Transverse colon (tissue), 4 donors: ENCODE measurements around the gene PKIG. TPM values are rescaled to one million over a fixed set of nuclear protein-coding genes. Genes with fewer than 3 reads are reported as not detected.

Source experiments
- DNase-seq: peaks from one replicate; pipeline ENCODE4 v3.0.0-alpha.2; 2019
- H3K27ac ChIP-seq, 4 donors: fragments of 200-600 bp; sonication (generic); 2 replicates each; pipeline ENCODE4 v1.5.1; 2016 to 2018; ENCODE audit warnings: inconsistent platforms in 4 of 4
- H3K27me3 ChIP-seq: fragments of 200-600 bp; sonication (generic); 2 replicates; pipeline ENCODE4 v1.5.1; 2017; ENCODE audit warnings: inconsistent platforms
- H3K36me3 ChIP-seq, 4 donors: fragments of 200-600 bp; sonication (generic); 2 replicates each; pipeline ENCODE4 v1.5.1; 2017 to 2019; ENCODE audit warnings: inconsistent platforms in 4 of 4
- H3K4me1 ChIP-seq, 4 donors: fragments of 200-600 bp; sonication (generic); 2 replicates each; pipeline ENCODE4 v1.5.1; 2017 to 2020; ENCODE audit warnings: inconsistent platforms in 4 of 4
- H3K4me3 ChIP-seq, 4 donors: fragments of 200-600 bp; sonication (generic); 1 replicate in 1 of 4; 2 replicates in 3 of 4; pipeline versions ENCODE4 v1.5.1 to v1.6.1; 2017 to 2019; ENCODE audit warnings: inconsistent platforms in 4 of 4
- H3K9me3 ChIP-seq, 2 donors: fragments of 200-600 bp; sonication (generic); 2 replicates each; pipeline ENCODE4 v1.5.1; 2017 to 2019; ENCODE audit warnings: inconsistent platforms in 2 of 2
- EP300 ChIP-seq: sonication (generic); formaldehyde crosslinking; IDR thresholded peaks from one replicate; pipeline ENCODE4 v1.6.1; 2017; ENCODE audit warnings: antibody characterized with exemption, low read depth
- POLR2A ChIP-seq: fragments of 450-650 bp; IDR thresholded peaks from one replicate; pipeline ENCODE4 v1.6.1; 2016; ENCODE audit warnings: antibody characterized with exemption, mild to moderate bottlenecking, moderate library complexity
- POLR2AphosphoS5 ChIP-seq, 3 donors: sonication (generic); formaldehyde crosslinking; IDR thresholded peaks; one replicate each; pipeline ENCODE4 v1.6.1; 2016; ENCODE audit warnings: antibody characterized with exemption in 3 of 3
- WGBS, 2 donors: methylation state at CpG; one replicate each; pipeline ENCODE4 v1.1.5; 2018; ENCODE audit warnings: low coverage in 1 of 2; 5-methylcytosine and 5-hydroxymethylcytosine counted together
- in situ Hi-C, 4 donors: fragments of 200-750 bp; cut with MboI; loops; one replicate each; pipeline versions ENCODE4 v1.15.0 to v1.15.1; 2017; ENCODE audit warnings: low sequenced_read_pairs in 3 of 4, low pct_ligation_motif_present in 1 of 4, low pct_unique_long_range_greater_than_20kb in 1 of 4
- intact Hi-C: fragments of 100-400 bp; cut with DNase I; formaldehyde crosslinking; loops from one replicate; pipeline ENCODE4 v1.15.1; 2023; ENCODE audit warnings: low total_unique reads
- total RNA-seq, 4 donors: library from RNA; depleted of rRNA; stranded (reverse); fragments of >200 nt; gene quantifications; one replicate each; pipeline ENCODE4 v1.1.0, GENCODE V29; 2016
- TF ChIP-seq, protein P1 (sequence below), 5 experiments: fragments of 200-600 bp in 3 of 5; fragments of 450-650 bp in 2 of 5; sonication (generic) in 3 of 5; IDR thresholded peaks; 1 replicate in 2 of 5; 2 replicates in 3 of 5; pipeline ENCODE4 v1.5.1; 2016 to 2017; ENCODE audit warnings: antibody characterized with exemption in 5 of 5, inconsistent platforms in 3 of 5, mild to moderate bottlenecking in 2 of 5, moderate library complexity in 1 of 5

PKIG gene
- total RNA-seq, 4 donors from 2014 or later = 40.8 to 106 (median 80.4) TPM

DNA sequence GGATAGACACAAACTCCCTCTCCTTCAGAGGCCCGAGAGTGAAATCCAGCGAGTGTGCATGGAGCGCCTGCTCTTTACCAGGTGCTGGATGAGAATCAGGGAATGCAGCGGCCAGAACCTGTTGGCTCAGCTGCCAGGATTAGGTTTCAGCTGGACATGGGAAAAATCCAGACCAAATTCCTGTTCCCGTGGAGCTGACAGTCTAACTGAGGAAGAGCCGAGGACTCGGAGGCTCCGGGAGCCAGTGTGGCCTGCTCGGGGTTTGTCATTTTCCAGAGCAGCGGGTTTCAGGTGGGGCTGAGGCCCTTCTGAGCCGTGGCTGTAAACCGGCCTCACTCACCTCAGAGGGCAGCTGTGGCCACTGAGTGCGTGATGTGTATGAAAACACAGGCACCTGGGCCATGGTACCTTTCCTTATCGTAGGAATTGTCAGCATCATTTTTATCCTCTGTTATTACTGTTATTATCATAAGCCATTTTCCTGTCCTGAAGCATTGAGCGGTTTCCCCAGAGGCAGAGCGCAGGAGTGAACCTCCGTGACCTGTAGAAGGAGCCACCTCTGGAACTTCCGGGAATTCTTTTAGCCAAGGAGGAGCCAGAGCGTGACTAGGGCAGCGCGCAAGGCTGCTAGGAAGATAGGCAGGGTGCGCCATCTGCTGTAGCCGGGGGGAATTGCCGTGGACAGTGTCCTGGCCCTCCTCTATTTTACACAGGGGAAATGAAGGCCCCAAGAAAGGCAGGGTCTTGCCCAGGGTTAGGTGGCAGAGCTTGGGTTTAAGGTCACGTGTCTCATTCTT lies 27.3 kb downstream of the PKIG start:
- H3K4me1 ChIP-seq = peaks cover 10 to 34% (median 13%) of the 10 kb centered on the region in 4 donors
- H3K9me3 ChIP-seq = no peaks in the 10 kb centered on the region
- H3K36me3 ChIP-seq = peaks cover 0 to 3% (median 1%) of the 10 kb centered on the region in 4 donors
- peak overlapping the region in 1 of 4 donors; percentile 29 for H3K4me3 ChIP-seq
- H3K27me3 ChIP-seq = no peaks in the 10 kb centered on the region
- TF ChIP-seq, protein P1, sequence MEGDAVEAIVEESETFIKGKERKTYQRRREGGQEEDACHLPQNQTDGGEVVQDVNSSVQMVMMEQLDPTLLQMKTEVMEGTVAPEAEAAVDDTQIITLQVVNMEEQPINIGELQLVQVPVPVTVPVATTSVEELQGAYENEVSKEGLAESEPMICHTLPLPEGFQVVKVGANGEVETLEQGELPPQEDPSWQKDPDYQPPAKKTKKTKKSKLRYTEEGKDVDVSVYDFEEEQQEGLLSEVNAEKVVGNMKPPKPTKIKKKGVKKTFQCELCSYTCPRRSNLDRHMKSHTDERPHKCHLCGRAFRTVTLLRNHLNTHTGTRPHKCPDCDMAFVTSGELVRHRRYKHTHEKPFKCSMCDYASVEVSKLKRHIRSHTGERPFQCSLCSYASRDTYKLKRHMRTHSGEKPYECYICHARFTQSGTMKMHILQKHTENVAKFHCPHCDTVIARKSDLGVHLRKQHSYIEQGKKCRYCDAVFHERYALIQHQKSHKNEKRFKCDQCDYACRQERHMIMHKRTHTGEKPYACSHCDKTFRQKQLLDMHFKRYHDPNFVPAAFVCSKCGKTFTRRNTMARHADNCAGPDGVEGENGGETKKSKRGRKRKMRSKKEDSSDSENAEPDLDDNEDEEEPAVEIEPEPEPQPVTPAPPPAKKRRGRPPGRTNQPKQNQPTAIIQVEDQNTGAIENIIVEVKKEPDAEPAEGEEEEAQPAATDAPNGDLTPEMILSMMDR (IDR thresholded peaks at IDR 0.05) = peak; percentile 96 to 98 (median 97)
- TF ChIP-seq EP300 (no peak), POLR2AphosphoS5 (IDR thresholded peaks at IDR 0.05) (peak; percentile 59 to 67 (median 62))
- intact Hi-C loops = loop anchor here (1.0 kb wide), 1 partner anchor 78 kb away; no protein-coding TSS in a partner anchor
- in situ Hi-C loops = loop anchor here (10.0 to 25.0 kb wide), 4 partner anchors 75 to 397 kb away; partner anchors contain the start of gene OSER1 (in 4 of the 4)
- peak overlapping the region; percentile 82 to 90 (median 86) for H3K27ac ChIP-seq
- 29 to 38% methylated on average over 2 to 24 of the region's 25 CpGs for WGBS, 2 donors
- peak; percentile 93 for DNase-seq

DNA sequence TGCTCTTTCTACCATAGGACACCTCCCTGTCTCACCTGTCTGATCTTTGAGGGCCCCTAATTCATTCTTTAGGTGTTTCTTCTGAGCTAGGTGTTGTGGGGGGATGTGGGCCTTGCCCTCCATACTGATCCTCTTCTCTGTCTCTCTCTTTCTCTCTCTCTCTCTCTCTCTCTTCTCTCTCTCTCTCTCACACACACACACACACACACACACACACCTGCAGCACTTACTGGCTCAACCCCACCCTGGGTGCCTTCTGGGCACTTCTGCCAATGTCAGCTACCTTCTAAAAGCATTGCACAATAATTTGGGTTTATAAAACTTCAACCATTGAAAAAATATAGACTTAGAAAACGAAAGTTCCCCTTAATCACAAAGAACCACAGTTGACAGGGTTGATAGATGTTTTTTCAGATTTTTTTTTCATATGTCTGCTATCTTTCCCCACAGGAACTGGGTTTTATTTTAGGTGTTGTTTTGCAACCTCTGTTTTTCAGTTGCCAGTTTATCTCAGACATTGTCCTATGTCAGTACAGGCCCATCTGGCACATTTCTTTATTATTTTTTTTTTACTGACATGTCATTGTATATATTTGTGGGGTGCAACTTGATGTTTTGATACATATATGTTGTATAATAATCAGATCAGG lies 28.1 kb downstream of the PKIG start:
- peak overlapping the region in 3 of 4 donors; percentile 82 to 90 (median 85) for H3K27ac ChIP-seq
- H3K4me1 ChIP-seq = peaks cover 14 to 41% (median 20%) of the 10 kb centered on the region in 4 donors
- H3K27me3 ChIP-seq = no peaks in the 10 kb centered on the region
- intact Hi-C loops = loop anchor here (1.0 kb wide), 1 partner anchor 79 kb away; no protein-coding TSS in a partner anchor
- no peaks in the 10 kb centered on the region for H3K9me3 ChIP-seq
- no peak for DNase-seq
- peaks cover 0 to 5% (median 2%) of the 10 kb centered on the region in 4 donors for H3K36me3 ChIP-seq
- no peak overlapping the region for H3K4me3 ChIP-seq
- in situ Hi-C loops = loop anchor here (10.0 to 25.0 kb wide), 3 partner anchors 223 to 398 kb away; partner anchors contain the start of gene OSER1 (in 4 of the 4)
- 0 to 3% methylated on average over 1 of the region's 1 CpG for WGBS, 2 donors
- no peak for TF ChIP-seq EP300
- TF ChIP-seq POLR2A = no peak
- TF ChIP-seq, protein P1 (IDR thresholded peaks at IDR 0.05) = no peak
- TF ChIP-seq POLR2AphosphoS5 (IDR thresholded peaks at IDR 0.05) = no peak

DNA sequence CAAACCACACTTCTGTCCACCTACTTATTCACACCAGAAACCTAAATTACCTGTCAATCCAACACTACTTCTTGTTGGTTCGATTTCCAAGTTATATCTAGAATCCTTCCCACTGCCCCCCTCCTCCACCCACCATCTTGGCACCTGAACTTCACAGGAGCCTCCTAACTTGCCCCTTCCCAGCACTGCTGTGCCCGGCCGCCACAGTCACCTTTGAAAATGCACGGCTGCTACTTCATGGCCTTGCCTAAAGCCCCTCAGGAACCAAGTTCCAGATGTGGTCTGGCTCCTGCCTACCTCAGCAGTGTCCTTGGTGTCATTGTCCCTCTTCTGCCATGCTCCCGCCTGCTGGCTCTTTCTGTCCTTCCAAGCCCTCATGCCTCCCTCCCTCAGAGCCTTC lies 31.2 kb downstream of the PKIG start:
- Histone ChIP-seq H3K9me3 (no peaks in the 10 kb centered on the region), H3K27me3 (no peaks in the 10 kb centered on the region), H3K4me3 (no peak overlapping the region), H3K27ac (peak overlapping the region in 3 of 4 donors; percentile 40 to 75 (median 53)), H3K4me1 (peaks cover 24 to 55% (median 30%) of the 10 kb centered on the region in 4 donors), H3K36me3 (peaks cover 0 to 8% (median 3%) of the 10 kb centered on the region in 4 donors)
- TF ChIP-seq, protein P1 (IDR thresholded peaks at IDR 0.05) = no peak
- TF ChIP-seq EP300 (no peak), POLR2A (no peak), POLR2AphosphoS5 (IDR thresholded peaks at IDR 0.05) (no peak)
- 96 to 100% methylated on average over 2 to 5 of the region's 5 CpGs for WGBS, 2 donors
- intact Hi-C loops = no loop called here
- DNase-seq = no peak
- in situ Hi-C loops = loop anchor here (10.0 to 25.0 kb wide), 3 partner anchors 226 to 401 kb away; partner anchors contain the start of gene OSER1 (in 4 of the 4)

DNA sequence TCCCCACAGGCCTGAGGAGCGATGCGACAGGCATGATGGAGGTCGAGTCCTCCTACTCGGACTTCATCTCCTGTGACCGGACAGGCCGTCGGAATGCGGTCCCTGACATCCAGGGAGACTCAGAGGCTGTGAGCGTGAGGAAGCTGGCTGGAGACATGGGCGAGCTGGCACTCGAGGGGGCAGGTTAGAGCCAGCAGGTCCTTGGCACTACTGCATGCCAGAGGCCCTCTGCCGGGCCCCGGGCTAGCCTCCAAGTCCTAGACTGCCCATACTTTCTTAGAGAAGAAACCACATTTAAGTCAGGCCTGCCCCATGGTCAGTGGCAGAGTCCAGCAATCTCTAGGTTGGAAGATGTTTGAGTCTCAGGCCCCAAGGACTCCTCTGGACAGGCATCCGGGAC lies 32.1 kb downstream of the PKIG start:
- peaks cover 18 to 47% (median 23%) of the 10 kb centered on the region in 4 donors for H3K4me1 ChIP-seq
- H3K36me3 ChIP-seq = peaks cover 0 to 14% (median 5%) of the 10 kb centered on the region in 4 donors
- TF ChIP-seq POLR2A (no peak), POLR2AphosphoS5 (IDR thresholded peaks at IDR 0.05) (no peak), EP300 (no peak)
- TF ChIP-seq, protein P1 (IDR thresholded peaks at IDR 0.05) = no peak
- 88 to 90% methylated on average over 1 to 13 of the region's 14 CpGs for WGBS, 2 donors
- intact Hi-C loops = no loop called here
- in situ Hi-C loops = loop anchor here (10.0 to 25.0 kb wide), 3 partner anchors 227 to 402 kb away; partner anchors contain the start of gene OSER1 (in 4 of the 4)
- no peaks in the 10 kb centered on the region for H3K27me3 ChIP-seq
- no peak for DNase-seq
- no peak overlapping the region for H3K4me3 ChIP-seq
- H3K27ac ChIP-seq = peak overlapping the region; percentile 18 to 75 (median 46)
- H3K9me3 ChIP-seq = no peaks in the 10 kb centered on the region
